K562 (cell line): ENCODE results near the gene RNF26. TPM values are rescaled to one million over a fixed set of nuclear protein-coding genes. Genes with fewer than 3 reads are reported as not detected.

Experiments used
- ATF7 ChIP-seq: fragments of 450-650 bp; IDR thresholded peaks from 2 replicates; pipeline ENCODE4 v1.7.1; 2014; ENCODE audit warnings: mild to moderate bottlenecking, moderate library complexity
- KAT7 ChIP-seq: sonication (generic); formaldehyde crosslinking; IDR thresholded peaks from 2 replicates; pipeline ENCODE4 v1.8.0; 2022; ENCODE audit warnings: missing genetic modification reagents, mild to moderate bottlenecking, borderline replicate concordance
- L3MBTL2 ChIP-seq: fragments of 450-650 bp; IDR thresholded peaks from 2 replicates; pipeline ENCODE4 v1.6.1; 2016; ENCODE audit warnings: mild to moderate bottlenecking, moderate library complexity
- MAZ ChIP-seq, 2 experiments: fragments of 450-650 bp in 1 of 2; sonication (generic) in 1 of 2; formaldehyde crosslinking; IDR thresholded peaks in 1 of 2; conservative IDR thresholded peaks in 1 of 2; 2 replicates each; pipeline versions ENCODE4 v1.4.0 to v1.5.0; 2020; ENCODE audit warnings: mild to moderate bottlenecking in 1 of 2, missing genetic modification reagents in 1 of 2
- PHTF2 ChIP-seq: fragments of 250-450 bp; sonication (Bioruptor Pico); IDR thresholded peaks from 2 replicates; pipeline ENCODE4 v1.5.0; 2021; ENCODE audit warnings: mild to moderate bottlenecking
- POLR2G ChIP-seq: fragments of 200-400 bp; formaldehyde crosslinking; IDR thresholded peaks from 2 replicates; pipeline ENCODE4 v1.6.1; 2017; ENCODE audit warnings: low read depth, mild to moderate bottlenecking, antibody characterized with exemption, low read length, moderate library complexity
- RB1 ChIP-seq: fragments of 450-650 bp; IDR thresholded peaks from 2 replicates; pipeline ENCODE4 v1.6.1; 2017; ENCODE audit warnings: low read depth, mild to moderate bottlenecking
- SMAD4 ChIP-seq: fragments of 250-450 bp; sonication (Bioruptor Pico); conservative IDR thresholded peaks from 2 replicates; pipeline ENCODE4 v1.8.0; 2021; ENCODE audit warnings: inconsistent platforms, mild to moderate bottlenecking, moderate library complexity
- SREBF1 ChIP-seq: fragments of 150-350 bp; IDR thresholded peaks from 2 replicates; pipeline ENCODE4 v1.6.1; 2014; ENCODE audit warnings: antibody characterized with exemption, low read depth, low read length, borderline replicate concordance
- TAF7 ChIP-seq: fragments of 450-650 bp; IDR thresholded peaks from 2 replicates; pipeline ENCODE4 v1.6.1; 2016; ENCODE audit warnings: missing genetic modification characterization, missing compliant biosample characterization
- TBL1XR1 ChIP-seq, 2 experiments: IDR thresholded peaks; 2 replicates each; pipeline ENCODE4 v1.6.1; 2012; ENCODE audit warnings: improper control_type of control experiment in 2 of 2, low read length in 2 of 2, mild to moderate bottlenecking in 1 of 2
- ZFX ChIP-seq: sonication (generic); formaldehyde crosslinking; IDR thresholded peaks from 2 replicates; pipeline ENCODE4 v1.8.0; 2022; ENCODE audit warnings: mild to moderate bottlenecking, missing genetic modification reagents, moderate library complexity
- ZNF444 ChIP-seq: fragments of 250-450 bp; sonication (Bioruptor Pico); IDR thresholded peaks from 2 replicates; pipeline ENCODE4 v1.4.0; 2020; ENCODE audit warnings: mild to moderate bottlenecking, moderate library complexity
- polyA plus RNA-seq, 8 experiments: library from polyadenylated mRNA; depleted of rRNA in 4 of 8; stranded (reverse) in 5 of 8; unstranded in 3 of 8; fragments of >200 nt; fragmentation: Nextera tagmentation in 2 of 8; fragmentation: Illumina TruSeq in 1 of 8; extraction: Ambion mirVana in 2 of 8; extraction: Trizol in 1 of 8; gene quantifications; 2 replicates each; pipeline versions ENCODE4 v1.2.1 to v1.2.3, GENCODE V29; 2011 to 2014; ENCODE audit warnings: inconsistent platforms in 1 of 8, missing spikeins in 1 of 8
- total RNA-seq, 7 experiments: library from RNA; depleted of rRNA in 6 of 7; stranded (reverse); fragments of >200 nt in 6 of 7; fragmentation: Illumina TruSeq in 2 of 7; extraction: Trizol in 2 of 7; gene quantifications; 2 replicates each; pipeline versions ENCODE4 v1.2.1 to v1.2.3, GENCODE V29; 2011 to 2021; ENCODE audit warnings: low replicate concordance in 1 of 7
- TF ChIP-seq, protein P1 (sequence below): sonication (generic); formaldehyde crosslinking; IDR thresholded peaks from 2 replicates; pipeline ENCODE4 v1.8.0; 2022; ENCODE audit warnings: missing genetic modification reagents, mild to moderate bottlenecking, borderline replicate concordance
- TF ChIP-seq, protein P2 (sequence below): fragments of 200-800 bp; sonication (Bioruptor generic); IDR thresholded peaks from 2 replicates; pipeline ENCODE4 v1.6.1; 2017; ENCODE audit warnings: missing genetic modification characterization, missing compliant biosample characterization
- TF ChIP-seq, protein P3 (sequence below): fragments of 150-350 bp; IDR thresholded peaks from 2 replicates; pipeline ENCODE4 v1.6.1; 2014; ENCODE audit warnings: low read depth, mild to moderate bottlenecking, low read length, borderline replicate concordance

RNF26 gene
- total and polyA plus RNA-seq, 9 of the 15 experiments (the other 6 are each of a cell fraction or from before 2014, with no cell fraction given), result 5.3 to 53.6 (median 12.7) TPM

DNA sequence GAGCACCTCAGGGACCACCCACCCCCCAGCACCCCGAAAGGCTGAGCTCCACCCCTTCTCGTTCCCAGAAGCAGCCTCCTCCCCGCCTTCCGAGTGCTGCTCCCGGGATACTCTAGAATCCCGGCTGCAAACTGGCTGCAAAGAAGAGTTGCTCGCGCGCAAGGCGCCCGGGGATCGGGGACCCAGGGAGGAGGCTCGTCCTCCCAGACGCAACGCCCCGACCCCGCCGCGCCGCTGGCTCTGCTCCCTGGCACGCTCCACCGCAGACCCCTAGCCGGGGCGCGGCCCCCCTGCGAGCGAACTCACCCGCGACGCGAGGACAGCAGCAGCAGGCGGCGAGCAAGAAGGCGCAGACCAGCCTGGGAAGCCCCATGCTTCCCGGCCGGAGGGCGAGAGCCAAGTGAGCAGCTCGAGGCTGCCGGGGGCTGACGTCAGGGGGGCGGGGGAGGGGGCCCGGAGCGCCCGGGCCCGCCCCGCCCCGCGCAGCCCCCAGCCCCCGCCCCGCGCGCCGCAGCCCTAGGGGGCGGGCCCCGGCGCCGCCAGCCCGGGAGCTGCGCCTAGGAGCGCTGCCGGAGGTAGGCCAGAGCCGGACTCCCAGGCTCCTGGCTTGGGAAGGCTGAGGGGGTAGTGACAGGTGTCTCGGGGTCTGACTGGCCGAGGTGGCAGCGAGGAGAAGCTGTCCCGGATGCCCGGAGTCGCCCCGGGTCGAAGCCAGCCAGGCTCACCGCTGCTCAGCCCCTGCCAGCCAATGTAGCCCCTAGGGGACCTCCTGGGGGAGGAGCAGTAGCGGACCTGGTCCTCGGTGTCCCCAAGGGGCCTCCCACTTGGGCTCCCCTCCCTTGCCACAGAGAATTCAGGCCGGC, 17.4 kb upstream of the RNF26 start, which contains the start of gene MCAM (continued):
- TF ChIP-seq, protein P1, sequence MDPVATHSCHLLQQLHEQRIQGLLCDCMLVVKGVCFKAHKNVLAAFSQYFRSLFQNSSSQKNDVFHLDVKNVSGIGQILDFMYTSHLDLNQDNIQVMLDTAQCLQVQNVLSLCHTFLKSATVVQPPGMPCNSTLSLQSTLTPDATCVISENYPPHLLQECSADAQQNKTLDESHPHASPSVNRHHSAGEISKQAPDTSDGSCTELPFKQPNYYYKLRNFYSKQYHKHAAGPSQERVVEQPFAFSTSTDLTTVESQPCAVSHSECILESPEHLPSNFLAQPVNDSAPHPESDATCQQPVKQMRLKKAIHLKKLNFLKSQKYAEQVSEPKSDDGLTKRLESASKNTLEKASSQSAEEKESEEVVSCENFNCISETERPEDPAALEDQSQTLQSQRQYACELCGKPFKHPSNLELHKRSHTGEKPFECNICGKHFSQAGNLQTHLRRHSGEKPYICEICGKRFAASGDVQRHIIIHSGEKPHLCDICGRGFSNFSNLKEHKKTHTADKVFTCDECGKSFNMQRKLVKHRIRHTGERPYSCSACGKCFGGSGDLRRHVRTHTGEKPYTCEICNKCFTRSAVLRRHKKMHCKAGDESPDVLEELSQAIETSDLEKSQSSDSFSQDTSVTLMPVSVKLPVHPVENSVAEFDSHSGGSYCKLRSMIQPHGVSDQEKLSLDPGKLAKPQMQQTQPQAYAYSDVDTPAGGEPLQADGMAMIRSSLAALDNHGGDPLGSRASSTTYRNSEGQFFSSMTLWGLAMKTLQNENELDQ (CRISPR knock-in tag), result peak; percentile 53; the same call in 1 of the 2 replicates
- no peak for TF ChIP-seq TBL1XR1 (IDR thresholded peaks at IDR 0.05; ENCODE audit: low read length in 2 of 2)
- TF ChIP-seq L3MBTL2, result 0 out of 2 replicates have a peak, but pooled peaks have one; percentile 23
- TF ChIP-seq, protein P2, sequence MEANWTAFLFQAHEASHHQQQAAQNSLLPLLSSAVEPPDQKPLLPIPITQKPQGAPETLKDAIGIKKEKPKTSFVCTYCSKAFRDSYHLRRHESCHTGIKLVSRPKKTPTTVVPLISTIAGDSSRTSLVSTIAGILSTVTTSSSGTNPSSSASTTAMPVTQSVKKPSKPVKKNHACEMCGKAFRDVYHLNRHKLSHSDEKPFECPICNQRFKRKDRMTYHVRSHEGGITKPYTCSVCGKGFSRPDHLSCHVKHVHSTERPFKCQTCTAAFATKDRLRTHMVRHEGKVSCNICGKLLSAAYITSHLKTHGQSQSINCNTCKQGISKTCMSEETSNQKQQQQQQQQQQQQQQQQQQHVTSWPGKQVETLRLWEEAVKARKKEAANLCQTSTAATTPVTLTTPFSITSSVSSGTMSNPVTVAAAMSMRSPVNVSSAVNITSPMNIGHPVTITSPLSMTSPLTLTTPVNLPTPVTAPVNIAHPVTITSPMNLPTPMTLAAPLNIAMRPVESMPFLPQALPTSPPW (CRISPR knock-in tag), result peak; percentile 90
- TF ChIP-seq RB1, result peak; percentile 67; the same call in 1 of the 2 replicates
- TF ChIP-seq PHTF2, result no peak
- TF ChIP-seq POLR2G, result peak; percentile 92
- TF ChIP-seq MAZ (CRISPR knock-in tag; conservative IDR thresholded peaks at IDR 0.05 in 1 of 2, IDR thresholded peaks at IDR 0.05 in 1 of 2), result peak; percentile 44 to 67; a peak in 2 of 4 replicates
- TF ChIP-seq ZNF444, result peak; percentile 54; the same call in 1 of the 2 replicates
- TF ChIP-seq KAT7 (CRISPR knock-in tag), result 0 out of 2 replicates have a peak, but pooled peaks have one; percentile 3
- TF ChIP-seq TAF7 (tag), result no peak
- peak; percentile 50; the same call in 1 of the 2 replicates for TF ChIP-seq SMAD4 (CRISPR knock-in tag)
- TF ChIP-seq, protein P3, sequence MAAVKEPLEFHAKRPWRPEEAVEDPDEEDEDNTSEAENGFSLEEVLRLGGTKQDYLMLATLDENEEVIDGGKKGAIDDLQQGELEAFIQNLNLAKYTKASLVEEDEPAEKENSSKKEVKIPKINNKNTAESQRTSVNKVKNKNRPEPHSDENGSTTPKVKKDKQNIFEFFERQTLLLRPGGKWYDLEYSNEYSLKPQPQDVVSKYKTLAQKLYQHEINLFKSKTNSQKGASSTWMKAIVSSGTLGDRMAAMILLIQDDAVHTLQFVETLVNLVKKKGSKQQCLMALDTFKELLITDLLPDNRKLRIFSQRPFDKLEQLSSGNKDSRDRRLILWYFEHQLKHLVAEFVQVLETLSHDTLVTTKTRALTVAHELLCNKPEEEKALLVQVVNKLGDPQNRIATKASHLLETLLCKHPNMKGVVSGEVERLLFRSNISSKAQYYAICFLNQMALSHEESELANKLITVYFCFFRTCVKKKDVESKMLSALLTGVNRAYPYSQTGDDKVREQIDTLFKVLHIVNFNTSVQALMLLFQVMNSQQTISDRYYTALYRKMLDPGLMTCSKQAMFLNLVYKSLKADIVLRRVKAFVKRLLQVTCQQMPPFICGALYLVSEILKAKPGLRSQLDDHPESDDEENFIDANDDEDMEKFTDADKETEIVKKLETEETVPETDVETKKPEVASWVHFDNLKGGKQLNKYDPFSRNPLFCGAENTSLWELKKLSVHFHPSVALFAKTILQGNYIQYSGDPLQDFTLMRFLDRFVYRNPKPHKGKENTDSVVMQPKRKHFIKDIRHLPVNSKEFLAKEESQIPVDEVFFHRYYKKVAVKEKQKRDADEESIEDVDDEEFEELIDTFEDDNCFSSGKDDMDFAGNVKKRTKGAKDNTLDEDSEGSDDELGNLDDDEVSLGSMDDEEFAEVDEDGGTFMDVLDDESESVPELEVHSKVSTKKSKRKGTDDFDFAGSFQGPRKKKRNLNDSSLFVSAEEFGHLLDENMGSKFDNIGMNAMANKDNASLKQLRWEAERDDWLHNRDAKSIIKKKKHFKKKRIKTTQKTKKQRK, result no peak
- peak; percentile 86 for TF ChIP-seq ZFX (CRISPR knock-in tag)
- TF ChIP-seq ATF7, result peak; percentile 63
- no peak for TF ChIP-seq SREBF1
